Dedifferentiated amniotic fluid mesenchymal stem cell (primary cell): Measurements from ENCODE around the gene UQCC5.

Experiments
- DNase-seq: peaks from one replicate; pipeline ENCODE4 v3.0.0-alpha.2; 2016; ENCODE audit errors: extremely low spot score

The UQCC5 gene

GRCh38 chr3:52570076-52570475 lies 33.7 kb downstream of the UQCC5 start:
- DNase-seq: no peak

DNA sequence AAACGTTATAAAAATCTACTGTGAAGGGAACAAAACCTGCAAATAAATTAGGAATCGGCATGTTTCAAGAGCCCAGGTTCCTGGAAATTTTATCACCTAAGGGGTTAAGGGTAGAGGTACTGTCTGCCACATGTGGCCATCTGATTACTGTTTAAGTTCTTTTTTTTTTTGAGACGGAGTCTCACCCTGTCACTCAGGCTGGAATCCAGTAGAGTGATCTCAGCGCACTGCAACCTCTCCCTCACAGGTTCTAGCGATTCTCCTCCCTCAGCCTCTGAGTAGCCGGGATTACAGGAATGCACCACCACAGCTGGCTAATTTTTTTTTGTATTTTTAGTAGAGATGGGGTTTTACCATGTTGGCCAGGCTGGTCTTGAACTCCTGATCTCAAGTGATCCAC lies 35.8 kb downstream of the UQCC5 start:
- DNase-seq: no peak

DNA sequence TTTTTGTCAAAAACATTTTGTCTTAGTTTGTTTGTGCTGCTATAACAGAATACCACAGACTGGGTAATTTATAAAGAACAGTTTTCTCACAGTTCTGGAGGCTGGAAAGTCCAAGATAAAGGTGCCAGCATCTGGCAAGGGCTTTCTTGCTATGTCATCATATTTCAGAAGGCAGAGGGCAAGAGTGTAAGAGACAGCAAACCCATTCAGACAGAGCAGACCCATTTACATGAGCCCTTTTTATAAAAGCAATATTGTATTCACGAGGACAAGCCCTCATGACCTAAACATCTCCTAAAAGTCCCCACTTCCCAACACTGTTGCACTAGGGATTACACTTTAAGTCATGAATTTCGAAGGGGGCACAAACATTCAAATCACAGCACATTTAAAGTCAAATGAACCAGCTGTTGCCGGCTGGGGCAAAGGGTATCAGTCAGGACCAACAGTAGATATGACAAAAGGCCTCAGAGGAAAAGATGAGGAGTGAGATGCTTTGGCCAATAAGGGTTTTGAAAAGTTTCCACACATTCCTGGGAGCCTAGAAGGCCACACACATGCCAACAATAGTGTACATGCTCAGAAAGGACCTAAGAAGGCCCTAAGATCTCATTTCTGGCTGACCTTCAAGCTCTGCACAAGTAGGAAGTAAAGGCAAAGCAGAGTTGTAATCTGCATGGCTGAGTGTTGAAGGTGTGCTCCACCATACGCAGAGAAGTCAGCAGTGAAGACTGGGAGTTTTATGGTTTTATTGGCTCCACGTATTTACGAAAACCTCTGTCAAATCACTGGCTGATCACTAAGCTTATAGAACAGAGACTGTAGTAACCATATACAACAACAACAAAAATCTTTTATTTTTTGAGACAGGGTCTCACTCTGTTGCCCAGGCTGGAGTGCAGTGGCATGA lies 37.9 kb downstream of the UQCC5 start:
- DNase-seq: no peak
